DMS114 treated with DMSO at 0.1 percent for 48 hours (cell line): ENCODE measurements around the gene CCDC85C.

Experiments
- DNase-seq: peaks from one replicate; lab custom pipeline; 2025; ENCODE audit not compliant: unreplicated experiment; lab: John Stamatoyannopoulos, UW

Gene CCDC85C

DNA sequence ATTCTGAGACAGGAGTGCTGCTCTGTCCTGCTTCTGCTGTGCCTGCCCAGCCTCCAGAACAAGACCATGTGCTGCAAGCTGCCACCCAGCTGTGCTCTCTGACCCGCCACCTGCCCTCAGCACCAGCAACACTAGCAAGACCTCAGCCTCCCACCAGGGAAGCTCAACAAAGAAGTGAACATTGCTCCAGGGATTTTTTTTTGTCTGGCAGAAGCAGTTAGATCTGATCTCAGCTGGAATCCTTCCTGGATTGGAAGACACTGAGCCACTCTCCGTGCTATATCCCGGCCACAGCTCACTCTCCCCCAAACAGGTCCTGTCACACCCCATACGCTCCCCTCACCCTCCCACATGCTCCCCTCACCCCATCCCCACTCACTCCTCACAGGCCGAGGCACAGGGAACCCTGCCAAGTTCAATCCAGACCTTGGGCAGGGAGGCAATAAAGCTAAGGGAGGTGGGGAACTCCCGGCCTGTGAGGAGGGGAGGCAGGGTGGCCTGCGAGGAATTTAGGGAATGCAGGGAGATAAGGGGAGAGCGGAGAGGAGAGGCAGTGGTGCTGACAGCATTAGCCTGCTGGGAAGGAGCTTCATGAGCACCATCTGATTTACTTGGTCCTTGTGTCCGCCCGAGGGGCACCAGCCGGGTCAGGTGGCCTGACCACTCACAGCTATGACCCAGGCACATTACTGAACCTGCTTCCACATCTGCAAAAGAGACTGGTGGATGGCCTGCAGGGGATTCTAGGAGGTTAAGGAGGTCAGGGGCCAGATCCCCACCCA, 29.7 kb downstream of the CCDC85C start:
- no peak for DNase-seq

DNA sequence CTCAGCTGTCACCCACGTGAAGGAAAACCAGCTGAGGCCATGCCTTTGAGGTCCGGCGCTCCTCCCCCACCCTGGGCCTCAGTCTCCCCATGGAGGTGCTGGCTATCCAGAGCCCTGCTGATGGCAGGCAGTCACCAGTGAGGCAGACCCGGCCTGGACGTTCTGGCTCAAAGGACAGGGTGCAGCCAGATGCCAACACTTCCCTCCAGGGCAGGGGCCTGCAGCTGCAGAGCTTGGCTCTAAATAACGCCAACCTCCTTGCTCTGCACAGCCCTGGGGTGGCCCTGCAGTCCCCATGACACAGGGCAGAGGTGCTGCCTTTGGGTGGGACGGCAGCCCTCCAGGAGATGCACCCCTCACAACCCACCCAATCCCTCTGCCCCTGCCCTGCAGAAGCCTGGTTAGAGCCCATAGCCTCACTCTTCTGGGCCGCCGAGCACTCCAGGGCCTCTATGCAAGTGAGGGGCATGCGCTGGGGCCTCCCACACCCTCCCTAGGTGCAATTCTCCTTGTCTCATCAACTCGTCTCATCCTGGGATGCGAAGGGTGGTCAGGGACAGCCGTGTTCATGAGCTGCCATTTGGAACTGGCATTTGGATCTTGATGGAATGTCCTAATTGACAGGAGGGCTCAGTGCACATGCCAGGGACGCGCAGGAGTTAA, 30.4 kb downstream of the CCDC85C start:
- no peak for DNase-seq

DNA sequence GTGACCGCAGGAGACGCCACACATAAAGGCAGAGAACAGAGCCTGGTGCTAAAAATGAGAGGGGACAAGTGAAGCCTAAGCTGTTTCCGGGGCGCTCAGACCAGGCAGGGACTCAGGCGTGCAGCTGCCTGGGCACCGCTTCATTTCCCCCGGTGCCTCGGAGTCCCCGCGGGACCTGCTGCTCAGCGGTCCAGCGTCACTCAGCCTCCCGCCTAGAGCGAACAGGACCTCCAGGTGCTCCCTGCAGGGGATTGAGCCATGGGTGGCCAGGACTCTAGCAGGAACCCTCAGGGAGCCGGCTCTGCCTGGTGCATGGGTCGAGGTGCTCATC, 31.0 kb downstream of the CCDC85C start:
- no peak for DNase-seq

DNA sequence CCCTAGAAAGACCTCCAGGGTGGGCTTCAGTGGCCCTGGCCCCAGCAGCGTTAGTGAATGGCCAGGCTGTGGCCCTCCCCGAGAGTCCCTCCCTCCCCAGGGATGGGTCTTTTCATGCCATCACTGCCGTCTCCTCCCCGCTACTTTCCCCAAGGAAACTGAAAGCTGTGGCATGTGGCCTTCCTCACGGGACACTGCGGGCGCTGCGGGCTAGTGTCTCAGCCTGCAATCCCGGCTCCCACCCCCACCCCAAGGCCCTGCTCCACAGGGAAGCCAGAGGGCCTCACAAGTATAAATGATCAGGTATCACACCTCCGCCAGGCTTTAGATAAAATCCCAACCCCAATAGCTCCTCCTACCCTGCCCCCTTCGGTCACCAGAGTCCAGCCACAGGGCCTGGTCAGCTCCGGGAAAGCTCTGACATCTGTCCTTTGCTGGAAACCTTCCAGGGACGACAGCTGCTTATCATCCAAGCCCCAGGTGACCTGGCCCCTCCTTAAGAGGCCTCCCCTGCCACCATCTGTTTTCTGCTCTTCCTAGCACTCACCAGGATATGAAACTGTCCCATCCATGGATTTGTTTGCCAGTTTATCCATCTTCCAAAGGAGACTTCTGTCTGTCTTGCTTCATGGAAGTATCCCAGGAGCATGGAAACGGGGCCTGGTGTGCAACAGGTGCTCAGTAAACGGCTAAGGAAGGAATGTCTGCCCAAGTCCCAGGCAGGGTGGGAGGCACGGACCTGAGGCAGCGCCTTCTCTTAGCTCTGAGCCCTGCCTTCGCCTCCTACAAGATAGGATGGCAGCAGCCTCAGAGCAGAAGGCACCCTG, 31.6 kb downstream of the CCDC85C start:
- no peak for DNase-seq

DNA sequence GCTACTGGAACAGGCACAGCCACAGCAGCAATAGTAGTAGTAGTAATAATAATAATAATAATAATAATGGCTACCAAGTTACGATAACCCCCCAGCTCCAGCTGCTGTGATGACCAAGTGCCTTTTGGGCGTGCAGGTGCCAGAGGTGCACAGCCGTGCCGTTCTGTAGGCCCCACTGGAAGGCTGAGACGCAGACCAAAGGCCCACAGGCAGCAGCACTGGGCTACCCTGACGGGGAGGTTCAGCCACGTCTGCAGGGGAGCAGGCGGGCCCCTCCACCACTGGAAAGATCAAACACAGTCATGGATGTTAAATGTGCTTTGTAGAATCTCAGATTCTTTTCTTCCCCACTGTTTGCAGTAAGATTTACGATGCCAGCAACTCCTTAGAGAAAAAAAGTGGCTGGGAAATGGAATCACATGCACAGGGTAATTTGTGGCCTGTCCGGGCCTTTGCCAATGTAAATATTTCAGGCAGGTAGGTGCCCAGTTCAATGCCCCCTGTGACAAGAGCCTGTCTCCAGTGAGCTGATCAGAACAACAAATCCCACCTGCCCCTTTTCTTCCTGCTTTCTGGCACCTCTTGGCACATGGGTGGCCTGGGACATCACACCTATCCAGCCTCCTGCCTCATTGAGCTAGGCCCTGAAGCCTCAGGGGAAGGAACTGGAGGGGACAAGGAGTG, 32.6 kb downstream of the CCDC85C start:
- no peak for DNase-seq

DNA sequence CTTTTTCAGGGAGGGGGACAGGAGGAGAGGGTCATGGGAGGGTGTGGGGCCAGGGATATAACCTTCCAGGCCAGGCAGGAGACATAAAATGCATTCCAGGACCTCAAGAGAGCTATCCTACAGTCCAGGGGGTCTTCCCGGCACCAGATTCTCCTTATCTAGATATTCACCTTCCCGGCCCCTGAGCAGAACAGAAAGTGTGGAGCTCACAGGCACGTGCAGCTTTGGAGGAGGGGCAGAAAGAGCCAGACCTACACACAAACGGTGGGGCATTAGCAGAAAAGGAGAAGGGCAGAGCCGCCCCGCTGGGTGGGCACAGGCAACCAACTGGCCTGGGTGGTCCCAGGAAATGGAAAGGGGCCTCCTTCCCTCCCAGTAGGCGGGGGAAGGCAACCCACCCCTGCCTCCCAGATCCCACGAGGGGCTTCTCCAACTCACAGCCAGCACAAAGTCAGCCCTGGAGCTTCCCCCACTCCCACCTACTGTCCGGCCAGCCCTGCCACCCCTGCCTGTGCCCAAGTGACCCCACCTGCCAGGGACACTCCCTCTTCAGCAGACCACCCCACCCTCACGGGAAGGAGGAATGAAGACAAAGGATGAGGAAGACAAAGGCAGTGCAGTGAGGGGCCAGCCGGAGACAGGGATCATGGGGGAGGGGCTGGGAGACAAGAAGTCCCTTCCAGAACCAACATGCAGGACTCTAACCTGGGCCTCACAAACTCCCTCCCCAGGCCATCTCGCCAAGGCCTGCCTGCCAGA, 33.3 kb downstream of the CCDC85C start:
- no peak for DNase-seq

DNA sequence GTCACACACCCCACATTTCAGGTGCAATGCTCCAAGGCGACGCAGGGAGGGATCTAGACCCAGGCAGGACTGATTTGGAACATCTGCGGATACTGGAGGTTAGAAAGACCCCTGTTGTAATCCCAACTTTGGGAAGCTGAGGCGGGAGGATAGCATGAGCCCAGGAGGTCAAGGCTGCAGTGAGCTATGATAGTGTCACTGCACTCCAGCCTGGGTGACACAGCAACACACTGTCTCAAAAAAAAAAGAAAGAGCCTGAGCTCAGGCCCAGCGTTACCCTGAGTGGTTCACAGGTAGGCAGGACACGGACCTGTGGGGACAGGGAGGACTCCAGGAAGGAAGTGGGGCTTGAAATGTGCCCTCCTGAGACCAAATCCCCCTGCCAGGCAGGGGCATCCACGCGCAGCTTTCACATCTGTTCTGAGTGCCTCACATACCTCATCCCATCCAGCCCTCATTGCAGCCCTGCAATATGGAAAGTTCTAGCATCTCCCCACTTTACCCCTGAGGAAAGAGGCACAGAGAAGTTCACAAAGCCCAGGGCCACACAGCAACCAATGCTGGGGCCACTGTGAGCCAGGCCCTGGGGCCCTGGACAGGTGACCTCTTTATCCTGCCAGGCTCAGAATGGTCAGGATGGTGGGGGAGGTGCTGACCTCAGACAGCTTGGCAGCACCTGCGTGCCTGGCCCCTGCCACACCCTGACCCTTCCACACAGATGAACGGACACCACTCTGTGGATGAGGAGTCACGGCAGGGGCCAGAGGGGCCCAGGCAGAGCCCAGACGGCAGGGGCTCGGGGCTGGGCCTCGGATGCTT, 34.1 kb downstream of the CCDC85C start:
- no peak for DNase-seq

DNA sequence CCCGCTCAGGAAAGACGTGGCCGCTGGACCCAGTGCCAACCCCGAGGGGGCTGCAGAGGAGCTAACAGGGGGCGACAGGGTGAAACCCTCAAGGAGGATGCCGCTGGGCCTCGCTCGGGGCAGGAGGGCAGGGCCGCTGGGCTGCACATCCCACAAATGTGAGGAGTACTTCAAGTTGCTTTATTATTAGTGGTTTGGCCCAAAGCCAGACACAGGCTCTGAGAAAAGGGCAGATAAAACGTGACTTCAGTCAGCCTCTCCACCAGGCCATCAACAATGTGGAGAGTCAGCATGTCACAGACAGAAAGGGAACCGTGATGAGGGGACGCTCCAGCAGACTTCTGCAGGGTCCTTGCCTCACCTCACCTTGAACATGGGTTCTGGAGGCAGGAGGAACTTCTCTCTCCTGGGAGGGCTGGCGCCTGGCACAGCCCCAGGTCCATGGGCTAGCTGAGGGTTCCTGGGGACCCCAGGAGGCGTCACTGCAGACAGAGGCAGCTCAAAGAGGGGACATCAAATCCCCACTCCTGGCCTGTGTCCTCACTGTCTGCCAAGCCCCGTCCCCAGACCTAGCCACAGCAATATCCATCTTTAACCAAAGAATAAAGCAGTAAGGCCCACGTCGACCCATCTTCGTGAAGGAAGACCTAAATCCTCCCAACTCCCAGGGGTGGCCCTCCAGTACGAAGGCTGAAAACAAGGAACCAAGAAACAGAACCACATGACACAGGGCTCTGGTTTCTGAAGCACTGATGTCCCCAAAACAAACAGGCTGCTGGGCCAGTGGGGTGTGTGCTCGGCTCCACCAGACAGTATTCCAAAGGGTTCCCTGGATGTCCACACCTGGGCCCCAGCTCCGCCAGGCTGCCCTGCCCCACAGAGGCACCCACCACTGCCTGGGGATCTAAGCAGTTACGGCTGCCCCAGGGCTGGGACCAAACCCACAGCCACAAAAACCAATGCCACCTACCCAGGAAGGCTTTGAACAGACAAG, 35.1 kb downstream of the CCDC85C start:
- DNase-seq, result no peak

DNA sequence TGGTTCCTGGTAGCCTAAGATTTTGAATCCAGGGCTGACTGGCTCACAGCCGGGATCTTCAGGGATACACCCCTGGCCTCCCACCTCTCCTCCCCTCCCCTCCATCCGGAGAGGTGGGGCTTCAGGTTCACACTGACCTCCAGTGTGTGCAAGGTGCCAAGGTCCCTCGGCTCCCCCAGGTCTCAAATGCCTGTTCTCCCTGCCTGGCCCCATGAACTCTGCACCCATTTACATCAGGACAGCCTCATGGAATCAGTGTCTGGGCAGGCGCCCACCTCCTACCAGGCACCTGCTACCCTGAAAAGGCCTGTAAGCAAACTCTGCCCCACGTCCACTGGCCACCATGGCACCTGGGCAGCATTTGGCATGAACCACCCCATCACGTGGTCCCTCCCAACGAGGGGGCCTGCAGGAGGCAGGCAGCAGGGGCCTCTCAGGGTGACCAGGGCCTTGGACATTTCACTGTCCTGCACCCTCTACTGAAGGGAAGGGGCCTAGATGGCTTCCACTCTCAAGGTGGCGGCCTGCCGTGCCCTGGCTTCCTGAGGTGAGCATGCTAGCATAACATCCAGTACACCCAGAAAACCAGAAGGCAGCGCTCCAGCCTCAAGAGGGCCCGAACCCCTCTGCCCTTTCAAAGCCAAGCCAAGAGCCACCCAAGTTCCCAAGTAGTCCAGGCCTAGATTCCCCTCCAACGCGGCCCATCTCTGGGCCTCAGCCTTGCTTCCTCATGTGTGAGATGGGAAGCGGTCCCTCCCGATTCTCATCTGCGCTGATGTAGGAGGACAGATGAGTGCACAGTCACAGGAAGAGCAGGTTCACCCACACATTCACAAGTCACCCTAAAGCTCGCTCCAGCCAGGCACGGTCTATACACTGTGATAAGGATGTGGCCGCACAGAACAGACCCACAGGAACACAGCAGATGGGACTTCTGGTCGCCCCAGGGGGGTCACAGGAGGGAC, 37.3 kb downstream of the CCDC85C start:
- no peak for DNase-seq

DNA sequence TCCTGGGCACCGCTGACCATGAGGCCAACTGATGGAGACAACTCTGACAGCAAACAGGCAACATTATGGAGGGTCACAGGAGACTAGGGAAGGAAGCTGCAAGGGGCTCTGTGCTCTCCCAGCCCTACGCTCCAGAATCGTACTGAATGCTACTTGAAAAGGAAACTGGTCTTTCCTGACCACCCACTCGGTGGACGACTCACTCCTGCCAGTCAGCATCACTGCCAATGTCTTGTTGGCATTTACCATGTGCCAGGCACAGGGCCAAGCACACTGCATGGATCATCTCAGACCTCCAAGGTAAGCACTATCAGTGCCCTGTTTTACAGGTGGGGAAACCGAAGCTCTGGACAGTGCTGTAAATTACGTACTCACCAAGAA, 38.0 kb downstream of the CCDC85C start:
- DNase-seq, result no peak

DNA sequence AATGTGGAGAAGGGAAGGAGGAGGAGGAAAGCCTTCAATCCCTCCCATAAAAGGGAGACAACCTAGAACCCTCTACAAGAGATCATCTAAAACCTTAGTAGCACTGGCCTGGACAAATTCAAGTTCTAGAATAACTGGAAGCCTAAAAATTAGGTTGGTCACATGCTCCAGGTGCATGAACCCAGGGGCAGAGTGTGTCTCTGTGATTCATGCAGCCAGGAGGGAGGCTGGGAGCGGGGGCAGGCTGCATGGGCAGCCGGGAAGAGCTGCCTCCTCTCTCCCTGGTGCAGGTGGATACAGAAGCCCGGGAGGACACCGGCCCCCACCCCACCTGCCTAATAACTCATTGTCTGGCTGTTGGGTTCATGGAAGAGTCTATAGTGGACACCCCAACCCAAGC, 38.6 kb downstream of the CCDC85C start:
- no peak for DNase-seq

DNA sequence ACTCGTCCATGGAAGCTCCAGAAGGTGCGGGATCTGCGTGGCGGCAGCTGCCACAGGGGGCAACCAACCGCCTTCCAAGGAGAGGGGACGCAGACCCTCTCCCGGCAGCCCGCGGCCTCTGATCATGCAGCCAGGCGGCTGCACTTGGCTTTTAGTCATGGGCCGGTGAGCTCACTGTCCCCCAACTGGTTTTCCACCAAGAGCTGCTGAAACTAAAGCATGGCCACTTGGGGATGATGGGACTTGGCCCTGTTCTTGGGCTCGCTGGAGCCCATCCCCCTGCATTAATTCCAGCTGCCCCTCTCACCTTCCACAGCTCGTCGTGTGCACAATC, 39.1 kb downstream of the CCDC85C start:
- DNase-seq, result no peak

DNA sequence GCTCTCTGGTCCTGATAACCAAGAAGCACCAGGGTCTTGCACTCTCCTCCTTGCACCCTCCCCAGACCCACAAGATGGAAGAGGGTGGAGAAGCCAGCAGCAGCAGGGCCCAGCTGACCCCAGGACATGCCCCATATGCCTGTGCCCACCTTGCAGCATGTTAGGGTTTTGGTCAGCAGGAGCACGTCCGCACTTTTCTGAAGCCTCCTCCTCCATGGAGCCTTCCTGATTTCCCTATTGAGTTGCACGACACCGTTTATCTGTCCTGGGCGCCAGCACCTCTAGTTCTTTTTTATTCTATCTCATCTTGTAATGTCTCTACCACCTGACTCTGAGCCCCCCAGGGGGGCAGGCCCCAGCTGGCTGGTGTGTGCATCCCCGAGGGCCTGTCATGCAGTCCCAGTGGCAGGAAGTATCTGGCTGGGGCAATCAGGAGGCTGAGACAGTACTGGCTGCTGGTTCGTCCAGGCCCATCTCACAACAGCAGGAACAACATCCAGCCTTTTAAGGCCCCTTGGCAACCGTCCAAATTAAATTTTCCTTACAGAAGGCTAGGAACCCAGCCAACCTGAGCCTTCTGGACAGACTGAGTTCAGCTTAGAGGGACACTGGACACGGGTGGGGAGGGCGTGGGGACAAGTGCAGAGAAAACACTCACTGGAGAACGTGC, 39.6 kb downstream of the CCDC85C start:
- DNase-seq, result no peak

DNA sequence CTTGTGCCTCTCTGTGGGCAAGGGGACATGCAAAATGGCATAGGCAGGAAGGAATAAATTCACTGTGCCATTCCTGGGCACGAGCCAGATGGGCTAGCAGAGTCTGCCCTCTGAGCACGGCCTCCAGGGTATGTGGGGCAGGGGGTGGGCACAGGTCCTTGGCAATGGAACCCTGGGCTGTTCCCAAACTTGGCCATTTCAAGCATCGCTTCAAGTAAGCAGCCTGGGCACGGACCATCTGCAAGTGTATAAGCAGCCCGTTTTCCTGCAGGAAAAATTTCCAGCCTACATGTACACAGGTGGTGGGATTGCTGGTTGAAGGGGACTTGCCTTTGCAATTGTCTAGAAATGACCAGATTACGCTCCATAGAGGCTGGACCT, 40.3 kb downstream of the CCDC85C start:
- no peak for DNase-seq

DNA sequence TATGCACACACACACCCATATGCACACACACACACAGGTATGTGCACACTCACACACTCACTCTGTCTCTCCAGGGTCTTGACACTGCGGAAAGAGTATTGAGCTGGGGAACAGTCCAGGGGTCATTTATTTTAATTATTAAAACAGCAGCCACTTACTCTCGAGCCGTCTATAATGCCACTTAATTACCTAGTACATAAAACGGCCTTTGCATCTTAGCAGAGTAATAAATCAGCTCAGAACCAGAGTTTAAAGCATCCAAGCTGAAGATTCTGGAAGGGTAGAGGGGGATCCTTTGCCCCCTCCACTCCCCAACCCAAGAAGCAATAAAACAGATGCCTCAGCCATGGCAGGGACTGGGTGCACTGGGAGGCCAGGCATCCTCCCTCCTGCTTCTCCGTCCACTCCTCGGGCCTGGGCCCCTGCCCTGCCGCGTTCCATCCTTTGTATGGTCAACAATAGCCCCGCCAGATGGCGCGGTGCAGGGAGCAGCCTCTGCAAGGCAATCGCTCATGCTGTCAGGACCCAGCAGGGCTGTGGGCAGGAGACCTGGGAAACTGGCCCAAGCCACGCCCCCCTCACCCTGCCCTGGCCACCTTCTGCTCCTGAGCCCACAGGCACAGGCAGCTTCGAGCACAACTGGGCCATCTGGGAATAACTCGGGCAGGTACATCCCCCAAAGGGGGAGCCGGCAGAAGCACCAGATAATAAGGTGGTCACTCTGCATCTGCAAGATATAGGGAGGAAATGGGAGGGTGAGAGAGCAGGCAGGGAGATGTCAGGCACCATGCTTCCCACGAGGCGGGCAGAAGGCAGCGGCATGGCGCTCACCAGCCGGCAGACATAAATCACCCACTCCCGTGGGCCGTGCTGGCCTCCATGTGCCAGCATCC, 40.9 kb downstream of the CCDC85C start:
- DNase-seq, result no peak

DNA sequence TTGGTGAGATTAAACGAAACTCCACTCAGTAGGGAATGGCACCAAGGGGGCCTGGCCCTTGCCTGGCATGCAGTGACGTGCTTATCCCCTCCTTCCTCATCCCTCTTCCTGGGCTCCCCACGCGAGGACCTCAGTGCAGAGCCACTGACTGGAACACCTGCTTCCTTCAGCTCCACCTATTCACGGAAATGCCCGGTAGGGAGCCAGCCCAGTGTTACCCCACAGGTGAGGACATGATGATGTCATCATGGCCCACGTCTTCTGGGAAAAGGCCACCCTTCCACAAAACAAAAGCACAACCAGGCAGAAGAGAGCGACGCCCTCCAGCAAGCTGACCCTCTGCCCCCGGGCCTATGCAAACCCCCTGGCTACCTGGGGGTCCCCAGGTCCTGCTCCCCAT, 42.1 kb downstream of the CCDC85C start:
- DNase-seq, result no peak
